Measurements from ENCODE around the gene CFAP97D2. TPM values are rescaled to one million over a fixed set of nuclear protein-coding genes. Genes with fewer than 3 reads are reported as not detected.

The CFAP97D2 gene
- polyA plus RNA-seq, 3 donors = 0.21 TPM; not detected in 2

- peaks cover 0 to 15% (median 9%) of the 10 kb centered on the region in 3 donors for H3K27me3 Mint-ChIP-seq (ENCODE audit: low read depth in 3 of 3)
- Histone ChIP-seq H3K27ac (ENCODE audit: low read depth in 1 of 2, low read length in 2 of 2) (no peak overlapping the region), H4K20me1 (ENCODE audit: insufficient read depth, low read length) (peaks cover 7% of the 10 kb centered on the region), H3K9me3 (replicated peaks in 1 of 2; ENCODE audit: control insufficient read depth in 1 of 2, insufficient read depth in 1 of 2, low read length in 2 of 2) (no peaks in the 10 kb centered on the region), H3K4me2 (replicated peaks; ENCODE audit: extremely low read depth, low read length, poor library complexity, severe bottlenecking) (no peak overlapping the region), H3K27me3 (ENCODE audit: control insufficient read depth in 2 of 2, insufficient read depth in 2 of 2, low read length in 2 of 2) (peaks cover 0 to 16% of the 10 kb centered on the region in 2 donors), H3K4me1 (ENCODE audit: control insufficient read depth in 1 of 2, insufficient read depth in 2 of 2, low read length in 2 of 2) (peaks cover 13 to 20% of the 10 kb centered on the region in 2 donors), H3K36me3 (replicated peaks in 1 of 2; ENCODE audit: control insufficient read depth in 1 of 2, insufficient read depth in 2 of 2, low read length in 2 of 2) (no peaks in the 10 kb centered on the region), H2AFZ (ENCODE audit: insufficient read depth, low read depth, low read length, poor library complexity, severe bottlenecking) (no peak overlapping the region), H3K79me2 (ENCODE audit: insufficient read depth, low read length) (peaks cover 7% of the 10 kb centered on the region), H3K4me3 (replicated peaks in 1 of 3; ENCODE audit: low read depth in 2 of 3, low read length in 3 of 3) (no peak overlapping the region), H3K9ac (ENCODE audit: insufficient read depth, low read length, poor library complexity, severe bottlenecking) (no peak overlapping the region)
- H3K4me1 Mint-ChIP-seq = peaks cover 7% of the 10 kb centered on the region
- H3K36me3 Mint-ChIP-seq = no peaks in the 10 kb centered on the region
- DNase-seq = no peak
- TF ChIP-seq CTCF (IDR thresholded peaks at IDR 0.05) = no peak
- WGBS (ENCODE audit: insufficient coverage) = 96% methylated on average over 7 of the region's 7 CpGs
- intact Hi-C loops (cut with micrococcal nuclease) = no loop called here
- peaks cover 0 to 3% (median 0%) of the 10 kb centered on the region in 7 donors for H3K9me3 Mint-ChIP-seq
- H3K4me3 Mint-ChIP-seq = no peak overlapping the region
- no peak overlapping the region for H3K27ac Mint-ChIP-seq
Measured at GRCh38 chr13:114136576-114136975, 42.5 kb upstream of the CFAP97D2 start.

- DNase-seq = no peak
- Histone ChIP-seq H3K27me3 (ENCODE audit: control insufficient read depth in 2 of 2, insufficient read depth in 2 of 2, low read length in 2 of 2) (peaks cover 0 to 16% of the 10 kb centered on the region in 2 donors), H3K4me1 (ENCODE audit: control insufficient read depth in 1 of 2, insufficient read depth in 2 of 2, low read length in 2 of 2) (peaks cover 39 to 45% of the 10 kb centered on the region in 2 donors), H3K4me3 (replicated peaks in 1 of 3; ENCODE audit: low read depth in 2 of 3, low read length in 3 of 3) (no peak overlapping the region), H4K20me1 (ENCODE audit: insufficient read depth, low read length) (no peaks in the 10 kb centered on the region), H3K9ac (ENCODE audit: insufficient read depth, low read length, poor library complexity, severe bottlenecking) (no peak overlapping the region), H2AFZ (ENCODE audit: insufficient read depth, low read depth, low read length, poor library complexity, severe bottlenecking) (peak overlapping the region; percentile 41), H3K36me3 (replicated peaks in 1 of 2; ENCODE audit: control insufficient read depth in 1 of 2, insufficient read depth in 2 of 2, low read length in 2 of 2) (no peaks in the 10 kb centered on the region), H3K9me3 (replicated peaks in 1 of 2; ENCODE audit: control insufficient read depth in 1 of 2, insufficient read depth in 1 of 2, low read length in 2 of 2) (no peaks in the 10 kb centered on the region), H3K27ac (ENCODE audit: low read depth in 1 of 2, low read length in 2 of 2) (no peak overlapping the region), H3K79me2 (ENCODE audit: insufficient read depth, low read length) (no peaks in the 10 kb centered on the region), H3K4me2 (replicated peaks; ENCODE audit: extremely low read depth, low read length, poor library complexity, severe bottlenecking) (peak overlapping the region; percentile 51)
- Mint-ChIP-seq H3K36me3 (no peaks in the 10 kb centered on the region), H3K27me3 (ENCODE audit: low read depth in 3 of 3) (peaks cover 5 to 20% (median 6%) of the 10 kb centered on the region in 3 donors), H3K27ac (peak overlapping the region in 6 of 7 donors; percentile 4 to 70 (median 22)), H3K4me1 (peaks cover 10% of the 10 kb centered on the region), H3K4me3 (peak overlapping the region in 1 of 2 donors; percentile 13), H3K9me3 (peaks cover 0 to 3% (median 0%) of the 10 kb centered on the region in 7 donors)
- intact Hi-C loops (cut with micrococcal nuclease) = no loop called here
- no peak for TF ChIP-seq CTCF (IDR thresholded peaks at IDR 0.05)
- WGBS (ENCODE audit: insufficient coverage) = 12% methylated on average over 14 of the region's 25 CpGs
Measured at GRCh38 chr13:114140131-114140905, 38.7 kb upstream of the CFAP97D2 start.

All from CD14-positive monocyte (primary cell).